HG03439 (cell line): Measurements from ENCODE around the gene NPNT.

Experiments used
- ATAC-seq: cut with Tn5 transposase; IDR thresholded peaks from one replicate; pipeline ENCODE4 v1.9.1; 2021; ENCODE audit warnings: mild to moderate bottlenecking, moderate library complexity; ENCODE audit not compliant: unreplicated experiment

Gene NPNT

DNA sequence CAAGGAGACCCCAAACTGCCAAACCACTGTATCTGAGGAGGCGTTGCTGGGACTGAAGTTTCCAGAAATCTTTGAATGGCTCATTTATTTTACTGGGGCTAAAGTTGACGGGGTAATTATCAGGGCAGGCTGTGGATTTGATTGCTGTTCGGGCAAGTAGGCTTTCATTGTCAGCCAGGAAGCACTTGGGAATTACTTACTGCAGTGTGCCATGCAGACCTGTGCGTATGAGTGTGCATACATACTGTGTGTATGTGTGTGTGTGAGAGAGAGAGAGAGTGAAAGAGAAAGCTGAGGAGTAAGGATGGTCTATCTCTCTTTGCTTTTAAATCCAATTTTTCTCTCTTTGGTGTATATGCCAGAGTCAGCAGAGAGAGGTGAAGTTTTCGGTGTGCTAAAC is 122.7 kb downstream of the NPNT start:
- ATAC-seq: no peak

DNA sequence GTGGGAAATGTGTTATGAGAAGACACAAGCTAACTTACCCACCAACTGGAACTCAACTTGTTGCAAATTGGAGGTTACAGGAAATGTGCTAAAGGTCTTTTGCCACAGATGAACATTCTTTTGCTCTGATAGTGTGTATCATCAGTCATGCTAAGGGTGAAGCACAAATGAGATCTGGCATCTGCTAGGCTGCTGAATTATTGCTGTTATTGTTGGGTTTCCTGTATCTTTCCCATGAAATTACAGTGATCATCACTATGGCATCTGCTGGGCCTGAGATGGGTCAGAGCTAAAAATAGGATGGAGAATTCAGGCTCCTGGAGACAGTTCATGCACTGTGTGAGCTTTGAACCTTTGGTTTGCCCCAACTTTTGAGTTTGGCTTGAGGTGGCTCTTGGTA is 124.5 kb downstream of the NPNT start:
- no peak for ATAC-seq
